Neural progenitor cell (in vitro differentiated cells): ENCODE results near the gene REC114. TPM values are rescaled to one million over a fixed set of nuclear protein-coding genes. Genes with fewer than 3 reads are reported as not detected.
A peak's percentile ranks its signal among the peaks of the same experiment; 100 is the strongest.

Source experiments
- DNase-seq: peaks from one replicate; pipeline ENCODE4 v3.0.0-alpha.2; 2016; ENCODE audit warnings: low spot score
- H2AFZ ChIP-seq: fragments of 200-600 bp; sonication (generic); replicated peaks from 2 replicates; pipeline ENCODE4 v1.6.1; 2016; ENCODE audit warnings: antibody characterized with exemption
- H3F3A ChIP-seq: fragments of 200-600 bp; sonication (generic); 2 replicates; pipeline ENCODE4 v1.6.1; 2016; ENCODE audit warnings: antibody characterized with exemption, low read depth
- H3K27ac ChIP-seq: fragments of 200-600 bp; sonication (generic); 2 replicates; pipeline ENCODE4 v1.5.1; 2016; ENCODE audit warnings: mild to moderate bottlenecking
- H3K27me3 ChIP-seq: fragments of 200-600 bp; sonication (generic); 2 replicates; pipeline ENCODE4 v1.6.1; 2016; ENCODE audit warnings: mild to moderate bottlenecking, moderate library complexity
- H3K36me3 ChIP-seq: fragments of 200-600 bp; sonication (generic); 2 replicates; pipeline ENCODE4 v1.5.1; 2016
- H3K4me1 ChIP-seq: fragments of 200-600 bp; sonication (generic); 2 replicates; pipeline ENCODE4 v1.6.1; 2016; ENCODE audit warnings: mixed run types
- H3K4me2 ChIP-seq: fragments of 200-600 bp; sonication (generic); 2 replicates; pipeline ENCODE4 v1.6.1; 2016
- H3K4me3 ChIP-seq: fragments of 200-600 bp; sonication (generic); 2 replicates; pipeline ENCODE4 v1.5.1; 2016
- H3K79me2 ChIP-seq: fragments of 200-600 bp; sonication (generic); 2 replicates; pipeline ENCODE4 v1.6.1; 2016; ENCODE audit warnings: low read depth
- H3K9ac ChIP-seq: fragments of 200-600 bp; sonication (generic); 2 replicates; pipeline ENCODE4 v1.6.1; 2016
- H3K9me3 ChIP-seq: fragments of 200-600 bp; sonication (generic); 2 replicates; pipeline ENCODE4 v1.5.1; 2016; ENCODE audit warnings: low read depth
- H4K20me1 ChIP-seq: fragments of 200-600 bp; sonication (generic); 2 replicates; pipeline ENCODE4 v1.6.1; 2016; ENCODE audit warnings: low read depth
- H3K27ac Mint-ChIP-seq: 3 replicates; pipeline ENCODE4 v1.8.0; 2021; ENCODE audit warnings: mixed read lengths
- H3K27me3 Mint-ChIP-seq: 2 replicates; pipeline ENCODE4 v1.8.0; 2022; ENCODE audit warnings: low read depth, mild to moderate bottlenecking, inconsistent platforms, moderate library complexity, mixed read lengths; ENCODE audit not compliant: insufficient read depth
- H3K36me3 Mint-ChIP-seq: 3 replicates; pipeline ENCODE4 v1.8.0; 2021; ENCODE audit warnings: mixed read lengths
- H3K4me1 Mint-ChIP-seq: 3 replicates; pipeline ENCODE4 v1.8.0; 2021; ENCODE audit warnings: mixed read lengths
- H3K4me3 Mint-ChIP-seq: 3 replicates; pipeline ENCODE4 v1.8.0; 2021; ENCODE audit warnings: mild to moderate bottlenecking, moderate library complexity, mixed read lengths
- H3K9me3 Mint-ChIP-seq: 3 replicates; pipeline ENCODE4 v1.8.0; 2020; ENCODE audit warnings: mixed read lengths
- EZH2 ChIP-seq: fragments of 200-600 bp; sonication (generic); IDR thresholded peaks from 2 replicates; pipeline ENCODE4 v1.6.1; 2017; ENCODE audit warnings: antibody characterized with exemption, mild to moderate bottlenecking, moderate library complexity
- EZH2phosphoT487 ChIP-seq: fragments of 200-600 bp; sonication (generic); IDR thresholded peaks from 2 replicates; pipeline ENCODE4 v1.6.1; 2017; ENCODE audit warnings: antibody characterized with exemption
- total RNA-seq: library from RNA; depleted of rRNA; stranded (reverse); fragments of >200 nt; gene quantifications from 2 replicates; pipeline ENCODE4 v1.2.3, GENCODE V29; 2015; ENCODE audit warnings: low replicate concordance
- TF ChIP-seq, protein P1 (sequence below): fragments of 200-600 bp; sonication (generic); IDR thresholded peaks from 2 replicates; pipeline ENCODE4 v1.5.1; 2017; ENCODE audit warnings: antibody characterized with exemption, mild to moderate bottlenecking

REC114 gene
- total RNA-seq, 1 donor from 2014 or later = not detected

DNA sequence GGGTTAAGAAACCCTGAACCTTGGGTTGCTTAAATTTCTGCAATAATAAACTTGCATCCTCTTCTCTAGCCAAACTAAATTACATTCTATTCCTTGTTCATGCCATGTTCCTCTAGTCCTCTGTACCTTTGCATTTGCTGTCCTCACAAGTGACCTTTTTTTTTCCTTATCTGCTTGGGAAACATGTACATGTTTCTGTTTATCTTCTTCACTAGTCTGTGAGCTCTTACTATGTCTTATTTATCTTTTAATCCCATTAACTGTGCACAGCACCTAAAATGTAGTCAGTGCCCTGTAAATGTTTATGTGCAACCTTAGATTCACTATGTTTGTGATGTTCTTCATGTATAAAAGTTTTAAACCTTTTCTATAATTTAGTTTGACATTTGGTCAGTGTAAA, 61.9 kb downstream of the REC114 start:
- no peak for DNase-seq
- Histone ChIP-seq H3K9ac (no peak overlapping the region), H3F3A (no peaks in the 10 kb centered on the region), H3K27ac (no peak overlapping the region), H3K9me3 (no peaks in the 10 kb centered on the region), H3K4me3 (no peak overlapping the region), H3K4me1 (no peaks in the 10 kb centered on the region), H3K79me2 (no peaks in the 10 kb centered on the region), H3K4me2 (no peak overlapping the region), H4K20me1 (no peaks in the 10 kb centered on the region), H2AFZ (no peak overlapping the region), H3K36me3 (no peaks in the 10 kb centered on the region), H3K27me3 (no peaks in the 10 kb centered on the region)
- Mint-ChIP-seq H3K9me3 (no peaks in the 10 kb centered on the region), H3K4me1 (no peaks in the 10 kb centered on the region), H3K4me3 (no peak overlapping the region), H3K27ac (no peak overlapping the region), H3K27me3 (no peaks in the 10 kb centered on the region), H3K36me3 (no peaks in the 10 kb centered on the region)
- TF ChIP-seq EZH2 (no peak), EZH2phosphoT487 (no peak)
- TF ChIP-seq, protein P1, sequence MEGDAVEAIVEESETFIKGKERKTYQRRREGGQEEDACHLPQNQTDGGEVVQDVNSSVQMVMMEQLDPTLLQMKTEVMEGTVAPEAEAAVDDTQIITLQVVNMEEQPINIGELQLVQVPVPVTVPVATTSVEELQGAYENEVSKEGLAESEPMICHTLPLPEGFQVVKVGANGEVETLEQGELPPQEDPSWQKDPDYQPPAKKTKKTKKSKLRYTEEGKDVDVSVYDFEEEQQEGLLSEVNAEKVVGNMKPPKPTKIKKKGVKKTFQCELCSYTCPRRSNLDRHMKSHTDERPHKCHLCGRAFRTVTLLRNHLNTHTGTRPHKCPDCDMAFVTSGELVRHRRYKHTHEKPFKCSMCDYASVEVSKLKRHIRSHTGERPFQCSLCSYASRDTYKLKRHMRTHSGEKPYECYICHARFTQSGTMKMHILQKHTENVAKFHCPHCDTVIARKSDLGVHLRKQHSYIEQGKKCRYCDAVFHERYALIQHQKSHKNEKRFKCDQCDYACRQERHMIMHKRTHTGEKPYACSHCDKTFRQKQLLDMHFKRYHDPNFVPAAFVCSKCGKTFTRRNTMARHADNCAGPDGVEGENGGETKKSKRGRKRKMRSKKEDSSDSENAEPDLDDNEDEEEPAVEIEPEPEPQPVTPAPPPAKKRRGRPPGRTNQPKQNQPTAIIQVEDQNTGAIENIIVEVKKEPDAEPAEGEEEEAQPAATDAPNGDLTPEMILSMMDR = no peak

DNA sequence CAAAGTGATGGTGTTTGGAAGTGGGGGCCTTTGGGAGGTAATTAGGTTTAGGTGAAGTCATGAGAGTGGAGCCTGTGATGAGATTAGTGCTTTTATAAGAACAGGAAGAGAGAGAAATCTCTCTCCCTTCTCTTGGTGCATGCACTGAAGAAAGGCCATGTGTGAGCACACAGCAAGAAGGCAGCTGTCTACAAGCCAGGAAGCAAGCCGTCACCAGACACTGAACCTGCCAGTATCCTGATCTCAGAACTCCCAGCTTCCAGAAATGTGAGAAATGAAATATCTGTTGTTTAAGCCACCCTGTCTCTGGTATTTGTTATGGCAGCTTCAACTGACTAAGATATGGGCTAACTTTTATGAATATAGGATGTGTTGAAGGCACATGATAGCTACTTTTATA, 72.6 kb downstream of the REC114 start:
- no peaks in the 10 kb centered on the region for H3K79me2 ChIP-seq
- Mint-ChIP-seq H3K27me3 (peaks cover 4% of the 10 kb centered on the region), H3K4me3 (no peak overlapping the region), H3K4me1 (peaks cover 5% of the 10 kb centered on the region), H3K36me3 (no peaks in the 10 kb centered on the region), H3K9me3 (peaks cover 3% of the 10 kb centered on the region), H3K27ac (no peak overlapping the region)
- no peaks in the 10 kb centered on the region for H3K9me3 ChIP-seq
- TF ChIP-seq EZH2 (no peak), EZH2phosphoT487 (no peak)
- TF ChIP-seq, protein P1 = no peak
- H3K36me3 ChIP-seq = no peaks in the 10 kb centered on the region
- H3F3A ChIP-seq = no peaks in the 10 kb centered on the region
- no peak for DNase-seq
- H2AFZ ChIP-seq = peak overlapping the region; percentile 10
- H3K4me3 ChIP-seq = no peak overlapping the region
- H3K27me3 ChIP-seq = no peaks in the 10 kb centered on the region
- H3K9ac ChIP-seq = no peak overlapping the region
- H4K20me1 ChIP-seq = no peaks in the 10 kb centered on the region
- H3K27ac ChIP-seq = no peak overlapping the region
- H3K4me1 ChIP-seq = peaks cover 14% of the 10 kb centered on the region
- no peak overlapping the region for H3K4me2 ChIP-seq

DNA sequence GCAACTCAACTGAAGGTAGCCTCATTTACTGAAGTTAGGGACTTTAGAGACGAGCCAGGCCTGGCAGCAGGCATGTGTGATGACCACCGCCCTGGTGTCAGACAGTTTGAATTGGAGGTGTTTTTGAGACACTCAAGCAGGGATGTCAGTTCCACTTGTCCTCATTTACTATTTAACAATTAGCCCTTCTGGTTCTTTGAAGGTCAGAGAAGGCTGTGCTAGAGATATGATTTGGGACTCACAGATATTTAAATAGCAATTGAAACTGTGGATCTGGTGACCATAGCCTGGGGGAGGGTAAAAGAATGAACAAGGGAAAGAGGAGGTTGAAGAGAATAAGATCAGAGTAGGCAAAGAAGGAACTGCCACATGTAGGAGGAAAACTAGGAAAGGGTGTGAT, 74.6 kb downstream of the REC114 start:
- TF ChIP-seq, protein P1 = no peak
- no peak for TF ChIP-seq EZH2
- TF ChIP-seq EZH2phosphoT487 = no peak
- H3K9ac ChIP-seq = no peak overlapping the region
- no peak overlapping the region for H3K27ac Mint-ChIP-seq
- H3K27me3 ChIP-seq = no peaks in the 10 kb centered on the region
- peaks cover 14% of the 10 kb centered on the region for H3K4me1 ChIP-seq
- H3K4me1 Mint-ChIP-seq = peaks cover 5% of the 10 kb centered on the region
- H3K27ac ChIP-seq = no peak overlapping the region
- peaks cover 4% of the 10 kb centered on the region for H3K27me3 Mint-ChIP-seq
- no peaks in the 10 kb centered on the region for H3K36me3 ChIP-seq
- peaks cover 3% of the 10 kb centered on the region for H3K9me3 Mint-ChIP-seq
- no peaks in the 10 kb centered on the region for H3K9me3 ChIP-seq
- no peak overlapping the region for H3K4me3 ChIP-seq
- peak overlapping the region; percentile 37 for H3K4me2 ChIP-seq
- DNase-seq = no peak
- H3K36me3 Mint-ChIP-seq = no peaks in the 10 kb centered on the region
- no peaks in the 10 kb centered on the region for H4K20me1 ChIP-seq
- H3K4me3 Mint-ChIP-seq = no peak overlapping the region
- H3F3A ChIP-seq = no peaks in the 10 kb centered on the region
- no peaks in the 10 kb centered on the region for H3K79me2 ChIP-seq
- no peak overlapping the region for H2AFZ ChIP-seq
